DMS153 treated with DMSO at 0.1 percent for 48 hours (cell line): ENCODE results near the gene NBAS.
"Not testable (repeated sequence)": the region's sequence is repeated elsewhere in the genome, so short reads cannot be mapped to it uniquely, and the experiment has no call there.

Source experiments
- DNase-seq: peaks from one replicate; lab custom pipeline; 2025; ENCODE audit not compliant: unreplicated experiment; lab: John Stamatoyannopoulos, UW

The NBAS gene

GRCh38 chr2:15272942-15273341 lies 288.2 kb downstream of the NBAS start:
- no peak for DNase-seq

- DNase-seq = no peak
These were observed 289.1 kb downstream of the NBAS start for GRCh38 chr2:15271941-15272542.

- no peak for DNase-seq
These were observed 289.9 kb downstream of the NBAS start for GRCh38 chr2:15271276-15271675.

DNA sequence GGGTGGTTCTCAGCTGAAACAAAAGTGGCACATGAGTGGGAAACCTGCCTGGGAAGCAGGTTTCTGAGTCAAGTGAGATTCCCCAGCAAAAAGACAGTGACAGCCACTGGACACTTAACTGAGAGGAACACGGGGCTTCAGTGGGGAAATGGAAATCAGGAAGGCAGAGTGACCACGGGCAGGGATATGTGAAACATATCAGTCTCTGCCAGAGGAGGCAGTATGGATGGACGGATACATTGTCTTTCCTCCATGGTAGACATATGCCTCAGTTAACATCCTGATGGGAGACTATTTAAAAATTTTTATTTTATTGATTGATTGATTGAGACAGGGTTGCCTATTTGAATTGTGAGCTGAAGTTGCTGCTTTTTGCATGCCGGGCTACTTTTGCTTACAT lies 292.1 kb downstream of the NBAS start:
- no peak for DNase-seq

GRCh38 chr2:15265889-15266288 lies 295.2 kb downstream of the NBAS start:
- DNase-seq = no peak

- no peak for DNase-seq
These were observed 297.0 kb downstream of the NBAS start for GRCh38 chr2:15263976-15264685.

GRCh38 chr2:15262792-15263191 lies 298.3 kb downstream of the NBAS start:
- DNase-seq = no peak

- no peak for DNase-seq
These were observed 300.3 kb downstream of the NBAS start for GRCh38 chr2:15260835-15261234.

DNA sequence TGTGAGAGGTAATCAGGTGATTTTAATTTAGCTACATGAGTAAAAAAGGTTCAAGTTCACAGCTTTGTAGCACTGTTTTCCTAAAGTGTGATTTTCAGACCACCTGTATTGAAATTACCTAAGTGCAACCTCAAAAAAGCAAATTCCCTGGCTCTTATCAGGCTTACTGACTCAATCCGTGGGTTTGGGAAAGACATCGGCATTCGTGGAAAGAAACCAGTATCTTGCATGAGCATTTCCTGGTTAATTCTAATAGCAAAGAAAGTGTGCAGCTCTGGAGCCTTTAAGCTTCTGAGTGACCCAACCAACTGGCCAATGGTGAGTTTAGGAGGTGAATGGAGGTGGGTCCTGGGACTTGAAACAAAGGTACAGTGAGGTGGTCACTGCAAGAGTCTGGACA lies 300.9 kb downstream of the NBAS start:
- DNase-seq = no peak

DNA sequence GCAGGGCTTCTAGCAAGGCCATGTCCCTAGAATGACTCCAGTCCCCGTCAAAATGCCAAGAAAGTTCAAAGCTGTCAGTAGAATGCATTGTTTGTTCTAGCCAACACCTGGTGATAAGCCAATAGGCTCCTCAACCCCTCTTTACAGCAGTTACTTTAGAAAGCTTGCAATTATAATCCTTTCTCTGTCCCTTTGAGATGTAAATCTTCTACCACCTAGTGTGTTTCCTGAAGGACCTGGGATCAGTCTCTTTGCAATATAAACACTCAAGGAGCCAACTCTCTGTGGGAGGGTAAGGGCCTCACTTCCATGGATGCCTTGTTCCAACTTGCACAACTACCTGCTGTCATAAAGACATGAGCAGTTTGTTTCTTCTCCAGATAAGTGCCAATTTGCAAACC lies 301.8 kb downstream of the NBAS start:
- DNase-seq = no peak

DNA sequence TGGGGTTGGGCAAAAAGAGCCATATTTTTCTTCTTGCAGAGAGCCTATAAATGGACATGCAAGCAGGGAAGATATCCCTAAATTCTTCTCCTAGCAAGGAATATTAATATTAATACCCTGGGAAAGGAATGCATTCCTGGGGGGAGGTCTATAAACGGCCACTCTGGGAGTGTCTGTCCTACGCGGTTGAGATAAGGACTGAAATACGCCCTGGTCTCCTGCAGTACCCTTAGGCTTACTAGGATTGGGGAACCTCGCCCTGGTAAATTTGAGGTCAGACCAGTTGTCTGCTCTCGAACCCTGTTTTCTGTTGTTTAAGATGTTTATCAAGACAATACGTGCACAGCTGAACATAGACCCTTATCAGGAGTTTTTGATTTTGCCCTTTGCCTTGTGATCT lies 302.7 kb downstream of the NBAS start:
- DNase-seq = not testable (repeated sequence)

GRCh38 chr2:15253835-15254286 lies 307.3 kb downstream of the NBAS start:
- no peak for DNase-seq

GRCh38 chr2:15253247-15253646 lies 307.9 kb downstream of the NBAS start:
- DNase-seq = no peak

DNA sequence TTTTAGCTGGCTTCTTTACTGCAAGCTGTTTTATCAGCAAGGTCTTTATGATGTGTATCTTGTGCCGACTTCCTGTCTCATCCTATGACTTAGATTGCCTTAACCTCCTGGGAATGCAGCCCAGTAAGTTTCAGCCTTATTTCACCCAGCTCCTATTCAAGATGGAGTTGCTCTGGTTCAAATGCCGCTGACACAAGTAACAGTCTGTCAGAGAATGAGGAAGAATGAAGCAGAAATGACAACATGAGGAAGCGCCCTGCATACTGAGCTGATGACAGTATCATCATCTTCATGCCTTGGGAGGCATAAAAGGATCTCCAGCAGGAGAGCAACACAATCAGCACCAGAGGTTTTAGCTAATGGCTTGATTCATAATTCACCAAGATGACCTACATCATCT lies 309.4 kb downstream of the NBAS start:
- DNase-seq = no peak

DNA sequence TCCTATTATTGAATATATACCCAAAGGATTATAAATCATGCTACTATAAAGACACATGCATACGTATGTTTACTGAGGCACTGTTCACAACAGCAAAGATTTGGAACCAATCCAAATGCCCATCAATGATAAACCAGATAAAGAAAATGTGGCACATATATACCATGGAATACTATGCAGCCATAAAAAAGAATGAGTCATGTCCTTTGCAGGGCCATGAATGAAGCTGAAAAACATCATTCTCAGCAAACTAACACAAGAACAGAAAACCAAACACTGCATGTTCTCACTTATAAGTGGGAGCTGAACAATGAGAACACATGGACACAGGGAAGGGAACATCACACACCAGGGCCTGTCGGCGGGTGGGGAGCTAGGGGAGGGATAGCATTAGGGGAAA lies 310.2 kb downstream of the NBAS start:
- not testable (repeated sequence) for DNase-seq

DNA sequence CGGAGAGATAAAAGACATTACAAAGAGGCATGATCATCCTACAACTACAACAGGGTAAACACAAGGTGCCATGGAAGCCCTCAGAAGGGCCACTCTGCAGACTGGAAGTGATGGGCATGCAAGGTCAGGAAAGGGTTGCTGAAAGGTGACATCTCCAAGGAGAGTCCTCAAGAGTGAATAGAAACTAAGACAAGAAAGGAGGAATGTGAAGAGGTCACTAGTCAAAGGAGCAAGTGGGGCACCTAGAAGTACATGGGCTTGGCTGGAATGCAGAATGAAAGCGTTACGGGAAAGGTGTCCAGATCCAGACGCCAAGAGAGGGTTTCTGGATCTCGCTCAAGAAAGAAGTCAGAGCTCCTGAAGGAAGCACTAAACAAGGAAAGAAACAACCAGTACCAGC lies 314.3 kb downstream of the NBAS start:
- DNase-seq = no peak

GRCh38 chr2:15243762-15244161 lies 317.4 kb downstream of the NBAS start:
- DNase-seq = peak; percentile 33

DNA sequence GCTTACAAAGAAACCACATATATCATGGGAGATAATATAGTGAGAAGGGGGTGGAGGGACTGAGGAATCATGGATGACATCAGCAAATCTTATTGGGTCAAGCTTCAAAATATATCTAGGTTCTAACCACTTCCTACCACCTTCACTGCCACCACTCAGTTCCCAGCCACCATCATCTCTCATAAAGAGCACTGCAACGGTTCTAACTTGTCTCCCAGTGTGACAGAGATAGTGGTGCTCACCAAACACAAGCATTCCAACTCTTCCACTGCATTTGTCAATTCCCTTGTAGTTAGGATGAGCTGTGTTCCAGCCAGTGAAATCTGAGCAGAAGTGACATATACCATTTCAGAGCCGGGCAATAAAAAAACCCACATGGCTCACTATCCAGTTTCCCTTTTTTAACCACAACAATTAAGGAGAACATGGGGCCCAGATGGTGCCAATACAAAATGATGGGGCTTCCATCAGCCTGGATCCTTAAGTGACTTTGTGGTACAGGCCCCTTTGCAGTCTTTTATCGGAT lies 318.1 kb downstream of the NBAS start:
- DNase-seq = no peak

GRCh38 chr2:15241929-15242328 lies 319.2 kb downstream of the NBAS start:
- no peak for DNase-seq

GRCh38 chr2:15241201-15241600 lies 319.9 kb downstream of the NBAS start:
- DNase-seq = no peak

DNA sequence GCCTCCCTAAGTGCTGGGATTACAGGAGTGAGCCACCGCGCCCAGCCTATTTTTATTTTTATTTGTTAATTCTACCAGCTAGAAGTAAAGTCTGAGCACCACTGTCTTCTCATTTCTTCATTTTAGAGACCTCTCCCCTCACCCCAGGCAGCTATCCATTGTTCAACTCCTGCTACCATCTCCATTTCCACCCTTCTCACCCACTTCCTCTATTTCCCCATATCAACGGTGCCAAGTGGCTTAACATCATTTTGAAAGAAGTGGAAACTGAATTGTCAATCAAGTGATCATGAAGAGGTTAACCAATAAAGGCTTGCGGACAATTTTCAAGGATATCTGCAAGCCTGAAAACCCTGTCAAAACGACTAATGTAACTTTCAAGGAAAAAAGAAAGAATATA lies 323.1 kb downstream of the NBAS start:
- DNase-seq = no peak

DNA sequence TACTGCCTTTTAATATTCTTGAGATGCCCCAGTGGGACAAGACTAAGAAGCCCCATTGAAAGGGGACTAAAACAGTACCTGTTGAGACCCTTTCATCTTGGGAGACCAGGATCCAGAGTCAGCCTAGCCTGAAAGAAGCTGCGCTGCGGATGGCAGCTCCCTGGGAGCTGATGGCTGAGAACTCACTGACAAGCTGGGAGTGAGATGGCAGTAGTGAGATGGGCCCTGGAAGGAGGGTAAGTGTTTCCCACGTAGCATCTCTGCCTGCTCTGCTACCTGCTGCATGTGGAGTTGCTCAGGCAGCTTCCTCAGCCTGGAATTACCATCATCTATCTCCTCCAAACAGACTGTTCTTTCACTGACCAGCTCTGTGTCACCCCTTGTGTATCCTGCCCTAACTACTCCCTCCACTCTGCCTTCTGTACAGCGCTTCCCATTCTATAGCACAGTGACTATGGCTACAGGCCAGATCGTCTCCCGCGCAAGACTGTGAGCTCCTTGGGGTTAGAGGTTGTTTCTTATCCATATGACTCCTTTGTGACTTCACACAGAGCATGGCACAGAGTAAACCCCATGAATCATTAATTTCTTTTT lies 330.4 kb downstream of the NBAS start:
- DNase-seq = no peak
